Measurements from ENCODE around the gene SVOP. TPM values are rescaled to one million over a fixed set of nuclear protein-coding genes. Genes with fewer than 3 reads are reported as not detected.

Gene SVOP
- total RNA-seq, 2 experiments from 2014 or later, result not detected

GRCh38 chr12:108940138-108940537 lies 80.7 kb downstream of the SVOP start:
- BruUV-seq (replicated peaks), result no TSS peak
- no peak overlapping the region for H3K4me2 ChIP-seq (ENCODE audit: low read length)
- H4K20me1 ChIP-seq (ENCODE audit: insufficient read depth, low read length), result no peaks in the 10 kb centered on the region
- no peak for DNase-seq (ENCODE audit: low spot score)
- intact Hi-C loops (cut with micrococcal nuclease; ENCODE audit: unreplicated experiment), result no loop called here
- peak overlapping the region; percentile 43; the same call in 1 of the 2 replicates for H2AFZ ChIP-seq (ENCODE audit: low read length)
- H3K79me2 ChIP-seq (ENCODE audit: insufficient read depth, low read depth, low read length), result no peaks in the 10 kb centered on the region
- H3K4me3 ChIP-seq (ENCODE audit: low read depth, low read length, poor library complexity, severe bottlenecking), result no peak overlapping the region
- no peaks in the 10 kb centered on the region for H3K36me3 ChIP-seq (ENCODE audit: insufficient read depth, low read length)
- TF ChIP-seq CTCF (conservative IDR thresholded peaks at IDR 0.05; ENCODE audit: low read length), result no peak
- no peak for TF ChIP-seq EZH2phosphoT487 (IDR thresholded peaks at IDR 0.05; ENCODE audit: borderline replicate concordance, low read depth, low read length)
- POLR2A ChIA-PET, result interaction anchor here (0.8 to 2.0 kb wide), 4 partner anchors 9 to 48 kb away, joined by 3 to 18 read pairs (median 4); no protein-coding TSS in a partner anchor
- H3K9me2 ChIP-seq (ENCODE audit: insufficient read depth, low read length), result no peaks in the 10 kb centered on the region
- no peaks in the 10 kb centered on the region for H3K9me3 ChIP-seq (ENCODE audit: low read length)
- CTCF ChIA-PET (ENCODE audit: unreplicated experiment), result no interaction called here
- H3K27ac ChIP-seq (ENCODE audit: low read depth, low read length, poor library complexity, severe bottlenecking), result no peak overlapping the region
- peaks cover 16% of the 10 kb centered on the region for H3K4me1 ChIP-seq (ENCODE audit: insufficient read depth, low read length, poor library complexity, severe bottlenecking)

- Histone ChIP-seq H3K4me3 (ENCODE audit: low read depth, low read length, poor library complexity, severe bottlenecking) (no peak overlapping the region), H3K27ac (ENCODE audit: low read depth, low read length, poor library complexity, severe bottlenecking) (no peak overlapping the region), H3K79me2 (ENCODE audit: insufficient read depth, low read depth, low read length) (no peaks in the 10 kb centered on the region), H3K36me3 (ENCODE audit: insufficient read depth, low read length) (no peaks in the 10 kb centered on the region), H4K20me1 (ENCODE audit: insufficient read depth, low read length) (no peaks in the 10 kb centered on the region), H3K4me1 (ENCODE audit: insufficient read depth, low read length, poor library complexity, severe bottlenecking) (peaks cover 21% of the 10 kb centered on the region), H3K9me2 (ENCODE audit: insufficient read depth, low read length) (no peaks in the 10 kb centered on the region), H3K9me3 (ENCODE audit: low read length) (no peaks in the 10 kb centered on the region), H2AFZ (ENCODE audit: low read length) (peak overlapping the region; percentile 43; the same call in 1 of the 2 replicates), H3K4me2 (ENCODE audit: low read length) (peak overlapping the region; percentile 15; the same call in 1 of the 2 replicates)
- CTCF ChIA-PET (ENCODE audit: unreplicated experiment), result no interaction called here
- no peak for TF ChIP-seq CTCF (conservative IDR thresholded peaks at IDR 0.05; ENCODE audit: low read length)
- TF ChIP-seq EZH2phosphoT487 (IDR thresholded peaks at IDR 0.05; ENCODE audit: borderline replicate concordance, low read depth, low read length), result no peak
- POLR2A ChIA-PET, result interaction anchor here (0.8 to 2.0 kb wide), 4 partner anchors 10 to 48 kb away, joined by 3 to 18 read pairs (median 4); no protein-coding TSS in a partner anchor
- DNase-seq (ENCODE audit: low spot score), result peak; percentile 76
- BruUV-seq (replicated peaks), result no TSS peak
- intact Hi-C loops (cut with micrococcal nuclease; ENCODE audit: unreplicated experiment), result no loop called here
Observed at GRCh38 chr12:108939594-108939993, 81.3 kb downstream of the SVOP start.

- ChIA-PET CTCF (ENCODE audit: unreplicated experiment) (no interaction called here), POLR2A (no interaction called here)
- Histone ChIP-seq H3K36me3 (ENCODE audit: insufficient read depth, low read length) (no peaks in the 10 kb centered on the region), H3K27ac (ENCODE audit: low read depth, low read length, poor library complexity, severe bottlenecking) (no peak overlapping the region), H3K9me3 (ENCODE audit: low read length) (no peaks in the 10 kb centered on the region), H3K4me1 (ENCODE audit: insufficient read depth, low read length, poor library complexity, severe bottlenecking) (peaks cover 21% of the 10 kb centered on the region), H4K20me1 (ENCODE audit: insufficient read depth, low read length) (no peaks in the 10 kb centered on the region), H2AFZ (ENCODE audit: low read length) (no peak overlapping the region), H3K4me3 (ENCODE audit: low read depth, low read length, poor library complexity, severe bottlenecking) (no peak overlapping the region), H3K4me2 (ENCODE audit: low read length) (no peak overlapping the region), H3K9me2 (ENCODE audit: insufficient read depth, low read length) (no peaks in the 10 kb centered on the region), H3K79me2 (ENCODE audit: insufficient read depth, low read depth, low read length) (no peaks in the 10 kb centered on the region)
- BruUV-seq (replicated peaks), result no TSS peak
- intact Hi-C loops (cut with micrococcal nuclease; ENCODE audit: unreplicated experiment), result no loop called here
- DNase-seq (ENCODE audit: low spot score), result no peak
- TF ChIP-seq CTCF (conservative IDR thresholded peaks at IDR 0.05; ENCODE audit: low read length) (no peak), EZH2phosphoT487 (IDR thresholded peaks at IDR 0.05; ENCODE audit: borderline replicate concordance, low read depth, low read length) (no peak)
Observed at GRCh38 chr12:108938247-108938924, 82.5 kb downstream of the SVOP start.

All from OCI-LY7 (cell line).